PFSK-1 (cell line): ENCODE measurements around the gene IMPDH1.

Experiments
- POLR2AphosphoS5 ChIP-seq: IDR thresholded peaks from 2 replicates; pipeline ENCODE4 v1.6.1; 2012; ENCODE audit warnings: low read depth, mild to moderate bottlenecking, control low read depth, low read length, moderate library complexity
- TAF1 ChIP-seq: IDR thresholded peaks from 2 replicates; pipeline ENCODE4 v1.6.1; 2012; ENCODE audit warnings: low read length, control low read depth, borderline replicate concordance; ENCODE audit not compliant: insufficient read depth

DNA sequence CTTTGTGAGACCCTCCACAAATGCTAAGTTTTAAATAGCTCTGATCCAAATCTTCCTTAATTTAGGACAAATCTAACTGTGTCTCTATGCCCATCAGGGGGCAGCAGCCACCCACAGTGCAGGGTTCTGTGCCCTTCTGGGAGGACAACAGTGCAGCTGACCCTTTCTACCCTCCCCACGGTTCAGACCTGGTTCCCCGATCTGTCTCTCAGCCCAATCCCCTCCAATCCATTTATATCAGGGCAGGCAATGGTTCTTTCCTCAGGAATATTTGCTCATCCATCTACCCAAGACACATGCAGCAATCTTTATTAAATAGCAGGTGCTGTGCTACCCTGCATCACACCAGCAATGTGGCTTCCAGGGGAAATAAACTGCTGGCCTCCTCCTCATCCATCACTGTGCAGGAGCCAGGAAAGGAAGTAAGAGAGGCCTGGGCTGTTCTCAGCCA lies 62.1 kb downstream of the IMPDH1 start:
- TF ChIP-seq POLR2AphosphoS5 (no peak), TAF1 (no peak)
